Stimulated activated CD8-positive, alpha-beta memory T cell treated with anti-CD3 and anti-CD28 coated beads, Interleukin-15, amount 100 ng/mL, for 24 hours (primary cell): ENCODE measurements around the gene BMP2K.
"Not testable (repeated sequence)": the region's sequence is repeated elsewhere in the genome, so short reads cannot be mapped to it uniquely, and the experiment has no call there.

Experiments used
- DNase-seq: peaks from one replicate; pipeline ENCODE4 v3.0.0-alpha.2; 2020; ENCODE audit warnings: low read depth

BMP2K gene

DNA sequence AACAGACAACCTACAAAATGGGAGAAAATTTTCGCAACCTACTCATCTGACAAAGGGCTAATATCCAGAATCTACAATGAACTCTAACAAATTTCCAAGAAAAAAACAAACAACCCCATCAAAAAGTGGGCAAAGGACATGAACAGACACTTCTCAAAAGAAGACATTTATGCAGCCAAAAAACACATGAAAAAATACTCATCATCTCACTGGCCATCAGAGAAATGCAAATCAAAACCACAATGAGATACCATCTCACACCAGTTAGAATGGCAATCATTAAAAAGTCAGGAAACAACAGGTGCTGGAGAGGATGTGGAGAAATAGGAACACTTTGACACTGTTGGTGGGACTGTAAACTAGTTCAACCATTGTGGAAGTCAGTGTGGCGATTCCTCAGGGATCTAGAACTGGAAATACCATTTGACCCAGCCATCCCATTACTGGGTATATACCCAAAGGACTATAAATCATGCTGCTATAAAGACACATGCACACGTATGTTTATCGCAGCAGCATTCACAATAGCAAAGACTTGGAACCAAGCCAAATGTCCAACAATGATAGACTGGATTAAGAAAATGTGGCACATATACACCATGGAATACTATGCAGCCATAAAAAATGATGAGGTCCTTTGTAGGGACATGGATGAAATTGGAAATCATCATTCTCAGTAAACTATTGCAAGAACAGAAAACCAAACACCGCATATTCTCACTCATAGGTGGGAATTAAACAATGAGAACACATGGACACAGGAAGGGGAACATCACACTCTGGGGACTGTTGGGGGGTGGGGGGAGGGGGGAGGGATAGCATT is 19.7 kb downstream of the BMP2K start:
- DNase-seq: not testable (repeated sequence)

GRCh38 chr4:78796526-78796925 is 20.4 kb downstream of the BMP2K start:
- DNase-seq: no peak

DNA sequence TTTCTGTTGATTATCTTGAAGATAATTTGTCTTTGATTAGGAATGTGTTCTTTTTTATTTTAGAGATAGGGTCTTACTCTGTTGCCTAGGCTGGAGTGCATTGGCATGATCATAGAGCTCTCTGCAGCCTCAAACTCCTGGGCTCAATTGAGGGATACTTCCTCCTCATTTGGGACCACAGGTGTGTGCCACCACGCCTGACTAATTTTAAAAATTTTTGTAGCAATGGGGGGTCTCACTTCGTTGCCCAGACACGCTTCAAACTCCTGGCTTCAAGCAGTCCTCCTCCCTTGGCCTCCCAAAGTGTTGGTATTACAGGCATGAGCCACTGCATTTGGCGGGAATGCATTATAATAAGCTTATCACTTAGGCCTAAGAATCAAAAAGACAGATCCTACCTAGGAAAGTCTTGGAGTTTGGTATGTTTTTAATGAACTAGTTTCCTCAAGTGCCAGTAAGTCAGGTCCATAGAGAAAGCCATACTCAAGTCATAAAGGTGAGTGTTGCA is 21.7 kb downstream of the BMP2K start:
- DNase-seq: no peak

GRCh38 chr4:78799551-78800495 is 23.7 kb downstream of the BMP2K start:
- DNase-seq: no peak

DNA sequence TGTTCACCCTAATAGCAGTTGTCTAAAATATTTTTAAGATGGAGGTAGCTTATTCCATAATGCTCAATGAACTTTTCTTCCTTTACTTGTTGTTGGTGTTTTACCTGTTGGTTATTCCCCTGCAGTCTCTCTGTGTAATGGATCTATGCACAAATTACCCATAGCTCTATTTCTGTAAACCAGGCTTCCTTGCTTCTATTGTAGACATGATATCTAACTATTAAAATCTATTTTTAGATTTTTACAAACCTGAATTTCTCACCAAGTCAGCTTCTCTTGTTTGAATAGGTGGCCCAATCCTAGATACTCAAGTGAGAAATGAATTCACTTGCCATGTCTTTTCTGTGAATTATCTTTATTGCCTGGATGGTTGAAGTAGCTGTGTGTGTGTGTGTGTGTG is 24.8 kb downstream of the BMP2K start:
- DNase-seq: no peak

DNA sequence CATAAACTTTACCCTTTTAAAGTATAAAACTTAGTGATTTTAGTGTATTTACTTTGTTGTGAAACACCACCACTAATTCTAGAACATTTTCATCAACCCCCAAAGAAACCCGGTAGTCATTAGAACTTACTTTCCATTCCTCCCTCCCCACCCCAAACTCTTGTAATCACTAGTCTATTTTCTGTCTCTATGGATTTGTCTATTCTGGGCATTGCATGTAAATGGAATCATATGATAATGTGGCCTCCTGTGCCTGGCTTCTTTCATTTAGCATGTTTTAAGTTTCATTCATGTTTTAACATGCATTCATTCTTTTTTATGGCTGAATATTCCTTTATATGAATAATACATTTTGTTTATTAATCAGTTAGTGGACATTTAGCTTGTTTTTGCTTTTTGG is 27.8 kb downstream of the BMP2K start:
- no peak for DNase-seq

GRCh38 chr4:78806943-78807460 is 30.9 kb downstream of the BMP2K start:
- DNase-seq: no peak

DNA sequence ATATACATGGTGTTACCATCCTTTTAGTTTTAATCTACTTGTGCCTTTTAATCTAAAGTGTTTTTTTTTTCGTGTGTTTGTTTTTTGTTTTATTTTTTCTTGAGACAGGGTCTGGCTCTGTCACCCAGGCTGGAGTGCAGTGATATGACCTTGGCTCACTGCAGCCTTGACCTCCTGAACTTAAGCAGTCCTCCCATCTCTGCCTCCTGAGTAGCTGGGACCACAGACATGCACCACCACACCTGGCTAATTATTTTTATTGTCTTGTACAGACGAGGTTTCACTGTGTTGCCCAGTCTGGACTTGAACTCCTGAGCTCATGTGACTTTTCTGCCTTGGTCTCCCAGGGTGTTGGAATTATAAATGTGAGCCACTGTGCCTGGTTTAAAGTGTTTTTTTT is 33.1 kb downstream of the BMP2K start:
- DNase-seq: no peak

- DNase-seq: no peak
Measured at GRCh38 chr4:78809928-78810835, 34.0 kb downstream of the BMP2K start.

DNA sequence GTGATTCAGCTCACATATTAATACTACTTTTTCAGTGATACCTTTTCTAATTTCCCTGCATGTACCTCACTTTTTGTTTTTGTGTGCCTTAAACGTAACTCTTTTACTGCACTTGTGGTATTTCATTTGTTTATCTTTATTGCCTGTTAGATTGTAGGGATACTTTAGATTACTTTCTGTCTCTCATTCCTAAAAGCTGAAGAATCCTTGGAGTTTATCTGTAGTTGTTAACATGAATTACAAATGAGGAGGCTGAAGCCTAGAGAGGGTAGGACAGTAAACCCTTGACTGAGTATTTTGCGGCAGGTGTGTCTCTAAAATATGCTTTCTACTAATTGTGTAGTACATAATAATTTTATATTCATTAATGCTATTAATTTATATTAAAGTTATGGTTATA is 34.9 kb downstream of the BMP2K start:
- no peak for DNase-seq

GRCh38 chr4:78818530-78819079 is 42.5 kb downstream of the BMP2K start:
- no peak for DNase-seq

- DNase-seq: no peak
Measured at GRCh38 chr4:78824001-78824400, 47.9 kb downstream of the BMP2K start.

DNA sequence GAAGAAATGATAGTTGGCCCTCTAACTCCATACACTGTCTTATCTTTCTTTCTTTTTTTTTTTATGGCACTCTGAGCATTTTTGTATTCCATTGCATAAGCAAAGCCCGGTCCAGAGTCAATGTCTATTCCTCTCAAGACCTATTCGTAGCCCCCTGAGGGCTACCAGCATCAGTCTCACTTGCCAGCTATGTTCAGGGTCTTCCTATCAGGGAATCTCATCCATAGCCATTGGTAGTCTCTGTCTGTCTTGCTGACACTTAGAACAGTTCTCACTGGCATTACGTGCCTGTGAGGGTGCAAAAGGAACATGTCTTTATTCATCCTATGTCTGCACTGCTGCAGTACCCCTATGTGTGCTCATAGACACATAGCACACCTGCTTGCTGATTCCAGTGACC is 51.0 kb downstream of the BMP2K start:
- DNase-seq: no peak

DNA sequence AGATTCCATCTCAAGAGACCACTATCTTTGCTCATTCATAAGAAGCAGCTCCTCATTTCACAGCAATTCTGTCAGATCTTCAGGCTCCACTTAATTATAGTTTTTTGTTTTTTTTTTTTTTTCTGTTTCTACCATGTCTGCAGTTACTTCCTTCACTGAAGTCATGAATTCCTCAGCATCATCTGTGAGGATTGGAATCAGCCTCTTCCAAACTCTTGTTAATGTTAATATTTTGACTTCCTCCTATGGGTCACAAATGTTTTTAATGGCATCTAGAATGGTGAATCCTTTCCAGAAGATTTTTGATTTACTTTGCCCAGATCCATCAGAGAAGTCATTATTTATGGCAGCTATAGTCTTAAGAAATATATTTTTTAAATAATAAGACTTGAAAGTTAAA is 53.1 kb downstream of the BMP2K start:
- no peak for DNase-seq

- not testable (repeated sequence) for DNase-seq
Measured at GRCh38 chr4:78839676-78840075, 63.5 kb downstream of the BMP2K start.

DNA sequence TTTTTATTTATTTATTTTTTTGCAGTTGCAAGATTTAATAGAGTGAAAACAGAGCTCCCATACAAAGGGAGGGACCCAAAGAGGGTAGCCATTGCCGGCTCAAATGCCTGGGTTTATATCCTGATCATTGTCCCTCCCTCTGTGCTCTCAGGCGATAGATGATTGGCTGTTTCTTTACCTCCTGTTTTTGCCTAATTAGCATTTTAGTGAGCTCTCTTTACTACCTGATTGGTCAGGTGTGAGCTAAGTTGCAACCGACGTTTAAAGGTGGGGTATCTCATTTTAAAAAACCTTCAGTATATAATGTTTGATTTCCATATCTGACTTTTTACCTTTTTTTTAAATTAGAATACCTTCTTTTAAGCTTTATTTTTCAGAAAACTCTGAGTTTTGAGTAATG is 64.1 kb downstream of the BMP2K start:
- not testable (repeated sequence) for DNase-seq

DNA sequence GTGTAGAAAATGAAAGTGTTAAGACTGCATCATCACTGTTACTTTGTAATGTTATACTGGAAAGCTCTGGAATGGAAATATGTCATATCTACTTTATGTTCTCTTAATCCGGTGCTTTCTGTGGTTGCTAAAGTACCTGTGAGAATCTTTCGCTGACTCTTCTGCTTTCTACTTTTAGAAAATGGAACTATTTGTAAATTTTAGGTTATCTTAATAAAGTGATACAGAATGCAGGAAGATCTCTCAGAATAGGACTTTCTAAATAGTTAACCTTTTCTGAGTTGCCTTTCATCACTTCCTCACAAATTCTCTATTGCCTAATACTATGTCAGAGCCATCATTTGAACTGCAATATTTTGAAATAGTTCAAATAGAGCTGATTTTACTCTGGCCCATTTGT is 69.3 kb downstream of the BMP2K start:
- no peak for DNase-seq

- DNase-seq: no peak
Measured at GRCh38 chr4:78846258-78846657, 70.1 kb downstream of the BMP2K start.

DNA sequence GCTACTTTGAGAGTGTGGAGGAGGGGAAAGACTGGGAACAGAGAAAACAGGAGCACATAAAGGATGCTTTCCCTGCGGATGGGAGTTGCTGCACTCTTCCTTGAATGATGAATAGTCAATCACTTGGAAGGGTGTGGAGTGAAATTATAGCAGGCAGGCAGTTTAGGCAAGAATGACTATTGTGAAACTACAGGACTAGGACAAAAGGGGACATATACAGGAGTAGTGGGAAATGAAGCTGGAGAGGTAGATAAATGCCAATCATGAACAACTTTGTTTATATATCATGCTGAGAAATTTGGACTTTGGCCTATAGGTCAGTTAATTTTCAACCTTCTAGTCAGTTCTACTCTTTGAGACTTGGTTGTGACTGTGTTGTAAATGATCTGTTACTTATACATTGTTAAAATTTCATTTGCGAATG is 86.2 kb downstream of the BMP2K start:
- DNase-seq: no peak

- DNase-seq: no peak
Measured at GRCh38 chr4:78863254-78863869, 87.2 kb downstream of the BMP2K start.

GRCh38 chr4:78863991-78864390 is 87.8 kb downstream of the BMP2K start:
- no peak for DNase-seq
